OCI-LY1 (cell line): ENCODE data around the gene GID8.

ENCODE experiments used
- CTCF ChIP-seq: fragments of 200-600 bp; sonication (generic), shearing (Covaris generic); IDR thresholded peaks from 2 replicates; pipeline ENCODE4 v1.5.1; 2017; ENCODE audit warnings: mild to moderate bottlenecking, antibody characterized with exemption, low read length, moderate library complexity, mixed read lengths
- EZH2 ChIP-seq: fragments of 200-600 bp; sonication (generic), shearing (Covaris generic); IDR thresholded peaks from 2 replicates; pipeline ENCODE4 v1.8.0; 2017; ENCODE audit warnings: borderline replicate concordance, mixed run types, mild to moderate bottlenecking, antibody characterized with exemption, low read length, moderate library complexity, mixed read lengths

GRCh38 chr20:62908971-62909791, 28.8 kb upstream of the GID8 start:
- TF ChIP-seq CTCF (no peak), EZH2 (no peak)
